Endothelial cell of umbilical vein (primary cell): ENCODE results near the gene MIX23. TPM values are rescaled to one million over a fixed set of nuclear protein-coding genes. Genes with fewer than 3 reads are reported as not detected.

Source experiments
- BruUV-seq: library from RNA; stranded (reverse); fragments of 400-500 nt; replicated peaks from 2 replicates; lab custom pipeline; 2021; lab: Mats Ljungman, UMichigan
- CTCF ChIA-PET: fragments of 300-600, 350-600 bp; sonication (Branson Sonifier 250); formaldehyde crosslinking; loops from one replicate; lab custom pipeline; 2021; ENCODE audit warnings: antibody characterized with exemption, inconsistent platforms; lab: Charles Lee
- POLR2A ChIA-PET: fragments of 300-600, 350-600 bp; sonication (Branson Sonifier 250); formaldehyde crosslinking; loops from one replicate; lab custom pipeline; 2021; ENCODE audit warnings: antibody characterized with exemption, inconsistent platforms; lab: Charles Lee
- DNase-seq: peaks from one replicate; pipeline ENCODE4 v3.0.0-alpha.2; 2011; ENCODE audit warnings: low read depth, low spot score
- FAIRE-seq: peaks from 2 replicates; lab custom pipeline; 2011; peaks lifted over from hg19 to GRCh38; lab: Jason Lieb, UNC
- H2AFZ ChIP-seq: 2 replicates; pipeline ENCODE4 v1.6.0; 2012; ENCODE audit warnings: low read depth, low read length, control low read depth, inconsistent platforms
- H3K27ac ChIP-seq: 2 replicates; pipeline ENCODE4 v1.5.1; 2011; ENCODE audit warnings: low read depth, mild to moderate bottlenecking, control low read depth, low read length, moderate library complexity; ENCODE audit not compliant: insufficient read depth
- H3K27me3 ChIP-seq, 2 experiments: 2 replicates each; pipeline versions ENCODE4 v1.6.0 to v1.6.1; 2011; ENCODE audit warnings: low read length in 2 of 2, mixed read lengths in 1 of 2; ENCODE audit not compliant: control insufficient read depth in 2 of 2, insufficient read depth in 2 of 2
- H3K36me3 ChIP-seq, 2 experiments: 2 replicates in 1 of 2; 3 replicates in 1 of 2; pipeline ENCODE4 v1.5.1; 2011; ENCODE audit warnings: low read length in 2 of 2, mild to moderate bottlenecking in 1 of 2, moderate library complexity in 1 of 2; ENCODE audit not compliant: control insufficient read depth in 2 of 2, insufficient read depth in 2 of 2; ENCODE audit errors: extremely low read depth in 1 of 2
- H3K4me1 ChIP-seq: 3 replicates; pipeline ENCODE4 v1.5.1; 2011; ENCODE audit warnings: mild to moderate bottlenecking, low read length; ENCODE audit not compliant: control insufficient read depth, insufficient read depth; ENCODE audit errors: extremely low read depth
- H3K4me2 ChIP-seq: 2 replicates; pipeline ENCODE4 v1.6.1; 2011; ENCODE audit warnings: low read length, control low read depth, mixed read lengths; ENCODE audit not compliant: insufficient read depth
- H3K4me3 ChIP-seq, 3 experiments: fragments of 200-600 bp in 1 of 3; sonication (generic), shearing (Covaris generic) in 1 of 3; replicated peaks in 1 of 3; 2 replicates each; pipeline ENCODE4 v1.5.1; 2011 to 2016; ENCODE audit warnings: control low read depth in 3 of 3, low read length in 3 of 3, mild to moderate bottlenecking in 2 of 3, inconsistent platforms in 1 of 3, low read depth in 1 of 3, moderate library complexity in 1 of 3; ENCODE audit not compliant: insufficient read depth in 1 of 3
- H3K79me2 ChIP-seq: 2 replicates; pipeline ENCODE4 v1.6.0; 2012; ENCODE audit warnings: low read length, inconsistent platforms; ENCODE audit not compliant: control insufficient read depth, insufficient read depth
- H3K9ac ChIP-seq: replicated peaks from 2 replicates; pipeline ENCODE3; 2011; ENCODE audit warnings: low read length, control low read depth; ENCODE audit not compliant: insufficient read depth; ENCODE audit errors: extremely low read depth
- H3K9me1 ChIP-seq: replicated peaks from 3 replicates; pipeline ENCODE4 v1.6.0; 2011; ENCODE audit warnings: mild to moderate bottlenecking, low read length; ENCODE audit not compliant: control insufficient read depth, insufficient read depth; ENCODE audit errors: extremely low read depth
- H3K9me3 ChIP-seq: replicated peaks from 2 replicates; pipeline ENCODE4 v1.5.1; 2012; ENCODE audit warnings: low read length, inconsistent platforms; ENCODE audit not compliant: control insufficient read depth, insufficient read depth
- H4K20me1 ChIP-seq: replicated peaks from 2 replicates; pipeline ENCODE3; 2011; ENCODE audit warnings: mild to moderate bottlenecking, low read length; ENCODE audit not compliant: control insufficient read depth, insufficient read depth; ENCODE audit errors: extremely low read depth
- CTCF ChIP-seq, 2 donors: IDR thresholded peaks; 1 replicate in 1 of 2; 2 replicates in 1 of 2; pipeline ENCODE4 v1.5.1; 2011; ENCODE audit warnings: low read length in 2 of 2, mild to moderate bottlenecking in 2 of 2, moderate library complexity in 2 of 2, control low read depth in 1 of 2, inconsistent platforms in 1 of 2, low read depth in 1 of 2; ENCODE audit not compliant: insufficient read depth in 1 of 2; ENCODE audit errors: extremely low read depth in 1 of 2
- EZH2 ChIP-seq: IDR thresholded peaks from 2 replicates; pipeline ENCODE4 v1.6.1; 2012; ENCODE audit warnings: borderline replicate concordance, low read depth, mild to moderate bottlenecking, moderate library complexity, low read length, inconsistent platforms; ENCODE audit not compliant: severe bottlenecking
- FOS ChIP-seq: IDR thresholded peaks from 2 replicates; pipeline ENCODE4 v1.6.1; 2011; ENCODE audit warnings: mild to moderate bottlenecking, low read length, moderate library complexity, borderline replicate concordance; ENCODE audit not compliant: insufficient read depth
- GATA2 ChIP-seq: IDR thresholded peaks from 2 replicates; pipeline ENCODE4 v1.7.0; 2011; ENCODE audit warnings: low read depth, mild to moderate bottlenecking, moderate library complexity, mixed read lengths, low read length; ENCODE audit not compliant: insufficient read length, insufficient read depth
- JUN ChIP-seq: IDR thresholded peaks from 2 replicates; pipeline ENCODE4 v1.6.1; 2011; ENCODE audit warnings: borderline replicate concordance, low read depth; ENCODE audit not compliant: insufficient read length, insufficient read depth
- MYC ChIP-seq: IDR thresholded peaks from one replicate; pipeline ENCODE4 v1.6.1; 2011; ENCODE audit warnings: mild to moderate bottlenecking, low read depth, low read length
- POLR2A ChIP-seq: IDR thresholded peaks from 2 replicates; pipeline ENCODE4 v1.6.1; 2012; ENCODE audit warnings: low read depth, mild to moderate bottlenecking, control low read depth, low read length
- POLR2AphosphoS5 ChIP-seq: IDR thresholded peaks from 2 replicates; pipeline ENCODE4 v1.6.1; 2012; ENCODE audit warnings: low read depth, mild to moderate bottlenecking, control low read depth, low read length, moderate library complexity; ENCODE audit not compliant: insufficient read depth
- dilution Hi-C: fragments of 300-500 bp; cut with MboI; formaldehyde crosslinking; loops from one replicate; pipeline ENCODE4 v1.15.0; 2019; ENCODE audit warnings: low sequenced_read_pairs; ENCODE audit not compliant: extremely low pct_ligation_motif_present
- intact Hi-C: fragments of 100-400 bp; cut with micrococcal nuclease; formaldehyde crosslinking; loops from one replicate; pipeline ENCODE4 v1.10.0; 2022
- polyA plus RNA-seq, 4 experiments: library from polyadenylated mRNA; depleted of rRNA in 3 of 4; stranded (reverse) in 3 of 4; unstranded in 1 of 4; fragments of >200 nt; gene quantifications; 2 replicates each; pipeline versions ENCODE4 v1.2.1 to v1.2.3, GENCODE V29; 2011 to 2012; ENCODE audit warnings: missing spikeins in 1 of 4
- total RNA-seq: library from RNA; stranded (reverse); gene quantifications from 2 replicates; pipeline ENCODE4 v1.2.3, GENCODE V29; 2021
- TF ChIP-seq, protein P1 (sequence below): IDR thresholded peaks from 2 replicates; pipeline ENCODE4 v1.6.1; 2011; ENCODE audit not compliant: insufficient read depth, insufficient read length

MIX23 gene
- total and polyA plus RNA-seq, 2 donors (not counting 3 experiments of a cell fraction or from before 2014, with no cell fraction given), result 4.5 to 53.5 TPM

DNA sequence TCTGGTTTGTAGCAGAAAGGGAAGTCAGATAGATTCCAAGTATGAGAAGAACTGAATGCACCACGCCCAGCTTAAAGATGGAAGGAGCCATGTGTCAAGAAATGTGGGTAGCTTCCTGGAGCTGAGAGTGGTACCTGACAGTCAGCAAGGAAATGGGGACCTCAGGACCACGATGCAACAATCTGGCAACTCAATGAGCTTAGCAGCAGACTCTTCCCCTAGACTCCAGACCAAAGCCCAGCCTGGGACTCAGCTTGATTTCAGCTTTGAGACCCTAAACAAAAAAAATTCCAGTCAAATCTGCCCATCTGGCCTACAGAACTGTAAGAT, 24.4 kb downstream of the MIX23 start:
- Histone ChIP-seq H3K9me3 (no peaks in the 10 kb centered on the region), H3K79me2 (no peaks in the 10 kb centered on the region), H3K4me2 (no peak overlapping the region), H2AFZ (no peak overlapping the region), H3K9me1 (no peaks in the 10 kb centered on the region), H3K27me3 (no peaks in the 10 kb centered on the region), H3K9ac (no peak overlapping the region), H3K36me3 (peaks cover under 1 to 3% of the 10 kb centered on the region in 2 experiments), H3K4me3 (no peak overlapping the region), H4K20me1 (no peaks in the 10 kb centered on the region), H3K27ac (no peak overlapping the region), H3K4me1 (no peaks in the 10 kb centered on the region)
- TF ChIP-seq POLR2A (no peak), EZH2 (no peak), JUN (no peak), FOS (no peak), MYC (no peak), POLR2AphosphoS5 (no peak), CTCF (IDR thresholded peaks at IDR 0.05; ENCODE audit: extremely low read depth in 1 of 2, insufficient read depth in 1 of 2, low read depth in 1 of 2, low read length in 2 of 2) (no peak), GATA2 (no peak)
- TF ChIP-seq, protein P1, sequence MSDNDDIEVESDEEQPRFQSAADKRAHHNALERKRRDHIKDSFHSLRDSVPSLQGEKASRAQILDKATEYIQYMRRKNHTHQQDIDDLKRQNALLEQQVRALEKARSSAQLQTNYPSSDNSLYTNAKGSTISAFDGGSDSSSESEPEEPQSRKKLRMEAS, result no peak
- intact Hi-C loops, result no loop called here
- BruUV-seq, result no TSS peak
- dilution Hi-C loops, result no loop called here
- FAIRE-seq (no peak), DNase-seq (no peak)
- POLR2A ChIA-PET, result no interaction called here
- CTCF ChIA-PET, result no interaction called here
